Upper lobe of left lung (tissue), 6 donors: ENCODE results near the gene NAT8L. TPM values are rescaled to one million over a fixed set of nuclear protein-coding genes. Genes with fewer than 3 reads are reported as not detected.

Experiments used
- ATAC-seq, 2 donors: fragments of 200-7000 bp; cut with Tn5 transposase; one replicate each; pipeline ENCODE4 v1.9.1; 2022; ENCODE audit warnings: mild to moderate bottlenecking in 2 of 2, moderate library complexity in 2 of 2; ENCODE audit not compliant: low FRiP score in 2 of 2
- DNase-seq, 2 donors: peaks; one replicate each; pipeline ENCODE4 v3.0.0-alpha.2; 2019 to 2020
- H3K27ac ChIP-seq, 4 donors: fragments of 200-600 bp; sonication (generic); one replicate each; pipeline ENCODE4 v1.5.1; 2016 to 2019
- H3K27me3 ChIP-seq, 4 donors: fragments of 200-600 bp; sonication (generic); one replicate each; pipeline ENCODE4 v1.5.1; 2017 to 2019
- H3K36me3 ChIP-seq, 4 donors: fragments of 200-600 bp; sonication (generic); one replicate each; pipeline ENCODE4 v1.5.1; 2016 to 2019
- H3K4me1 ChIP-seq, 4 donors: fragments of 200-600 bp; sonication (generic); one replicate each; pipeline ENCODE4 v1.5.1; 2018 to 2019
- H3K4me3 ChIP-seq, 4 donors: fragments of 200-600 bp; sonication (generic); one replicate each; pipeline ENCODE4 v1.5.1; 2017 to 2019; ENCODE audit warnings: mild to moderate bottlenecking in 2 of 4, moderate library complexity in 1 of 4
- H3K9me3 ChIP-seq, 4 donors: fragments of 200-600 bp; sonication (generic); one replicate each; pipeline ENCODE4 v1.5.1; 2018 to 2019
- EP300 ChIP-seq, 4 donors: sonication (generic); formaldehyde crosslinking; IDR thresholded peaks; one replicate each; pipeline ENCODE4 v1.5.1; 2017; ENCODE audit warnings: antibody characterized with exemption in 4 of 4, control low read depth in 2 of 4
- POLR2A ChIP-seq, 4 donors: fragments of 450-650 bp; IDR thresholded peaks; one replicate each; pipeline ENCODE4 v1.5.1; 2016 to 2017; ENCODE audit warnings: antibody characterized with exemption in 4 of 4, mild to moderate bottlenecking in 2 of 4
- POLR2AphosphoS5 ChIP-seq, 2 donors: sonication (generic); formaldehyde crosslinking; IDR thresholded peaks; one replicate each; pipeline ENCODE4 v1.5.1; 2017; ENCODE audit warnings: antibody characterized with exemption in 2 of 2
- WGBS, 2 donors: methylation state at CpG; one replicate each; pipeline ENCODE4 v1.1.5; 2017 to 2018; 5-methylcytosine and 5-hydroxymethylcytosine counted together
- total RNA-seq, 6 donors: library from RNA; depleted of rRNA in 4 of 6; stranded (reverse); fragments of >200 nt in 4 of 6; gene quantifications; one replicate each; pipeline versions ENCODE4 v1.1.0 to v1.2.1, GENCODE V29; 2016 to 2021
- TF ChIP-seq, protein P1 (sequence below), 6 experiments: fragments of 450-650 bp in 4 of 6; fragments of 200-600 bp in 2 of 6; sonication (generic) in 2 of 6; IDR thresholded peaks; one replicate each; pipeline ENCODE4 v1.5.1; 2016 to 2019; ENCODE audit warnings: antibody characterized with exemption in 6 of 6
- donor health status: DM: no; HTN: no; CAD: no; lungs with moderate emphysema.
- donor health status: DM: no; HTN: yes; CAD: no; lungs with severe emphysema.

The NAT8L gene
- total RNA-seq, 6 donors from 2014 or later: 0.15 to 0.37 (median 0.30) TPM; not detected in 2

DNA sequence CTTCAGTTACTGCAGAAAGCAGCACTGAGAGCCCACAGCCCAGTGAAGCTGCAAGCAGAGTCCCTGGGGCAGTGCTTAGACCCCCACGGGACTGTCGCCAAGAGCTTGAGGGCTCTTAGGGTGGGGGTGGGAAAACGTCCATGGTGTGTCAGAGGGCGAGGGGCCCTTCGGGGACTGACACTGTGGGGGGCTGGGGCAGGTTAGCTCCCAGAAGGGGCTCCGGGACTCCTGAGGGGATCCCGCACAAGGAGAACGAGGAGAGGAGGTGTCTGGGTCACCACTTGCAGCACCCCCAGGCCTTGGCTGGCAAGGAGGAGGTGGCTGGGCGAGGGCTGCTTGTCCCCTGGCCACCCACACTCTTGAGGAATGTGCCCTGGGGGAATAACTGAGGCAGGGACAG, 20.8 kb downstream of the NAT8L start:
- no peaks in the 10 kb centered on the region for H3K4me1 ChIP-seq
- DNase-seq (peak in 1 of 2 donors; percentile 12), ATAC-seq (no peak)
- 84 to 93% methylated on average over 4 to 8 of the region's 9 CpGs for WGBS, 2 donors
- TF ChIP-seq EP300 (IDR thresholded peaks at IDR 0.05) (no peak), POLR2A (IDR thresholded peaks at IDR 0.05) (no peak), POLR2AphosphoS5 (IDR thresholded peaks at IDR 0.05) (no peak)
- TF ChIP-seq, protein P1, sequence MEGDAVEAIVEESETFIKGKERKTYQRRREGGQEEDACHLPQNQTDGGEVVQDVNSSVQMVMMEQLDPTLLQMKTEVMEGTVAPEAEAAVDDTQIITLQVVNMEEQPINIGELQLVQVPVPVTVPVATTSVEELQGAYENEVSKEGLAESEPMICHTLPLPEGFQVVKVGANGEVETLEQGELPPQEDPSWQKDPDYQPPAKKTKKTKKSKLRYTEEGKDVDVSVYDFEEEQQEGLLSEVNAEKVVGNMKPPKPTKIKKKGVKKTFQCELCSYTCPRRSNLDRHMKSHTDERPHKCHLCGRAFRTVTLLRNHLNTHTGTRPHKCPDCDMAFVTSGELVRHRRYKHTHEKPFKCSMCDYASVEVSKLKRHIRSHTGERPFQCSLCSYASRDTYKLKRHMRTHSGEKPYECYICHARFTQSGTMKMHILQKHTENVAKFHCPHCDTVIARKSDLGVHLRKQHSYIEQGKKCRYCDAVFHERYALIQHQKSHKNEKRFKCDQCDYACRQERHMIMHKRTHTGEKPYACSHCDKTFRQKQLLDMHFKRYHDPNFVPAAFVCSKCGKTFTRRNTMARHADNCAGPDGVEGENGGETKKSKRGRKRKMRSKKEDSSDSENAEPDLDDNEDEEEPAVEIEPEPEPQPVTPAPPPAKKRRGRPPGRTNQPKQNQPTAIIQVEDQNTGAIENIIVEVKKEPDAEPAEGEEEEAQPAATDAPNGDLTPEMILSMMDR (IDR thresholded peaks at IDR 0.05): no peak
- H3K27me3 ChIP-seq: no peaks in the 10 kb centered on the region
- H3K36me3 ChIP-seq: no peaks in the 10 kb centered on the region
- H3K4me3 ChIP-seq: no peak overlapping the region
- no peak overlapping the region for H3K27ac ChIP-seq
- no peaks in the 10 kb centered on the region for H3K9me3 ChIP-seq

DNA sequence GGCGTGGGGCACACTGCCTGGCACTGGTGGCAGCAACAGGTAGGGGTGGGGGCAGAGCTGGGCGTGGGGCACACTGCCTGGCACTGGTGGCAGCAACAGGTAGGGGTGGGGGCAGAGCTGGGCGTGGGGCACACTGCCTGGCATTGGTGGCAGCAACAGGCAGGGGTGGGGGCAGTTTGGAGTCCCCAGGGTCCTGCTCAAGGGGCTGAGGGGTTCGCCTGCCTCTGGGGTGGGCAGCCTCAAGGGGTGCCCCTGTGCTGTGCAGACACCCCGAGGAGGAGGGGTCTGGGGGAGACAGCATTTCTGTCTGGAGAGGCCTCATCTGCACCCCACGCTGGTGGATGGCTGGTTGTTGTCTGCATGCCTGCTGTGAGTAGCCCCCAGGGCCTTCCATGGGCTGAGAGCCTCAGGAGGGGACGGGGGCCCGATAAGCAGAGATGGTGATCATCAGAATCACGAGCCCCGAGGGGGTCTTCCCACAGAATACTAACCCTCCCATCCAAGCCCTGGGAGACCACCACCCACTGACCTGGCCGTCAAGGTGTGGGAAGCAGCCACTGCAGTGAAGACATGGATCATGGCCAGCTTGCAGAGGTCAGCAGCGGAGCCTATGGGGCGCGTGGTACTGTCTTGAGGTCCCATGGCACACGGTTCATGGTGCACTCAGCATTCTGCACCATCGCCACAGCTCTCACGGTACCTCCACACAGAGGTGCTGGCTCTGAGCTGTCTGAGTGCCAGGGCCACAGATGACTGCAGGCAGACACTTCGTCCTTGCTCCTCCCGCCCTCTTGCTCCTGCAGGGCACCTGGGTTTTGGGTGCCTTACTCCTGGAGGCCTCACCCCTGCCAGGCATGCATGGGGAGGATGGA, 21.5 kb downstream of the NAT8L start:
- DNase-seq (peak; percentile 18 to 81), ATAC-seq (peak; percentile 42 to 75)
- H3K9me3 ChIP-seq: no peaks in the 10 kb centered on the region
- H3K27me3 ChIP-seq: no peaks in the 10 kb centered on the region
- H3K36me3 ChIP-seq: no peaks in the 10 kb centered on the region
- 82 to 97% methylated on average over 5 to 16 of the region's 19 CpGs for WGBS, 2 donors
- no peak overlapping the region for H3K4me3 ChIP-seq
- no peak overlapping the region for H3K27ac ChIP-seq
- no peaks in the 10 kb centered on the region for H3K4me1 ChIP-seq
- TF ChIP-seq POLR2A (IDR thresholded peaks at IDR 0.05): no peak
- no peak for TF ChIP-seq POLR2AphosphoS5 (IDR thresholded peaks at IDR 0.05)
- no peak for TF ChIP-seq EP300 (IDR thresholded peaks at IDR 0.05)
- TF ChIP-seq, protein P1 (IDR thresholded peaks at IDR 0.05): no peak

DNA sequence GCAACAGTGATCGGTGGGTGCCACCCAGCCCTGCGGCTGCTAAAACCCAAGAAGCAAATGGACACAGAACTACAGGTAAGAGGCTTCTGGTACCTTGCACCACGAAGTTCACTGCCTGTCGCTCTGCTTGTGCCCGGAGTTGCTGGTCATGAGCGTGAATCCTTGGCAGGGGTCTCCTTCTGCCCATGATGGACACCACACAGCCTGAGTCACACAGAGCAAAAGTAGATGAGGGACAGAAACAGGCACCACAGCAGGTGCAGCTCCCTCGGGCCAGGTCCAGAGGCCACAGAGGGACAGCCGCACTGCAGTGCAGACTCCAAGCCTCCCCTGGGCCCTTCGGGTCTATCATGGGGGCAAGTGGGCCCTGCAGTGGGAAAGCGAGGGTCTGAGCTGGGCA, 22.4 kb downstream of the NAT8L start:
- WGBS, 2 donors: 92% methylated on average over 8 to 10 of the region's 10 CpGs
- ATAC-seq: no peak
- Histone ChIP-seq H3K4me3 (no peak overlapping the region), H3K36me3 (no peaks in the 10 kb centered on the region), H3K27me3 (no peaks in the 10 kb centered on the region), H3K4me1 (no peaks in the 10 kb centered on the region), H3K27ac (no peak overlapping the region), H3K9me3 (no peaks in the 10 kb centered on the region)
- TF ChIP-seq, protein P1 (IDR thresholded peaks at IDR 0.05): no peak
- TF ChIP-seq POLR2AphosphoS5 (IDR thresholded peaks at IDR 0.05) (no peak), POLR2A (IDR thresholded peaks at IDR 0.05) (no peak), EP300 (IDR thresholded peaks at IDR 0.05) (no peak)
- peak in 1 of 2 donors; percentile 10 for DNase-seq

DNA sequence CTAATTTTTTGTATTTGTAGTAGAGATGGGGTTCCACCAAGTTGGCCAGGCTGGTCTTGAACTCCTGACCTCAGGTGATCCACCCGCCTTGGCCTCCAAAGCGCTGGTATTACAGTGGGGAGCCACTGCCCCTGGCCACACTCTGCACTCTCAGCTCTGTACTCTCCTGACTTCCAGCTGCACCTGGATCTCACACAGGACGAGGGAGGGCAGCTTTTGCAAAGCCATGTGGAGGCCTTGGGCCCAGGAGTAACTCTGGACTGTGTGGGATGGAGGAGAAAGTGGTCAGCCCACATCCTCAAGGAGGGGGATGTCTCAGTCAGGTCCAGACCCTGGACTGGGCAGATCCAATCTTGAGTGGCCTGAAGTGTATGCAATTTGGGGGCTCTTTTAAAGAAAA, 23.0 kb downstream of the NAT8L start:
- TF ChIP-seq POLR2AphosphoS5 (IDR thresholded peaks at IDR 0.05) (no peak), EP300 (IDR thresholded peaks at IDR 0.05) (no peak), POLR2A (IDR thresholded peaks at IDR 0.05) (no peak)
- TF ChIP-seq, protein P1 (IDR thresholded peaks at IDR 0.05): no peak
- no peaks in the 10 kb centered on the region for H3K27me3 ChIP-seq
- 80 to 84% methylated on average over 1 to 3 of the region's 3 CpGs for WGBS, 2 donors
- no peaks in the 10 kb centered on the region for H3K36me3 ChIP-seq
- H3K4me3 ChIP-seq: no peak overlapping the region
- H3K9me3 ChIP-seq: no peaks in the 10 kb centered on the region
- H3K4me1 ChIP-seq: no peaks in the 10 kb centered on the region
- no peak overlapping the region for H3K27ac ChIP-seq
- ATAC-seq (peak in 1 of 2 donors; percentile 8), DNase-seq (peak in 1 of 2 donors; percentile 12)
